Omental fat pad (tissue), 4 donors: ENCODE measurements around the gene DTX1. TPM values are rescaled to one million over a fixed set of nuclear protein-coding genes. Genes with fewer than 3 reads are reported as not detected.

Experiments used
- ATAC-seq: fragments of 150-250 bp; one replicate; pipeline ENCODE4 v1.9.1; 2016; ENCODE audit warnings: mild to moderate bottlenecking, moderate library complexity; ENCODE audit not compliant: low FRiP score
- DNase-seq: peaks from one replicate; pipeline ENCODE4 v3.0.0-alpha.2; 2019; ENCODE audit warnings: low spot score
- CTCF ChIP-seq, 3 donors: fragments of 450-650 bp; IDR thresholded peaks; one replicate each; pipeline ENCODE4 v1.5.1; 2016 to 2017; ENCODE audit warnings: antibody characterized with exemption in 3 of 3, mild to moderate bottlenecking in 3 of 3, moderate library complexity in 2 of 3
- total RNA-seq, 4 donors: library from RNA; depleted of rRNA; stranded (reverse); fragments of >200 nt; gene quantifications; one replicate each; pipeline ENCODE4 v1.1.0, GENCODE V29; 2016

The DTX1 gene
- total RNA-seq, 4 donors from 2014 or later: 30.1 to 80.9 (median 35.5) TPM

- no peak for ATAC-seq
- no peak for TF ChIP-seq CTCF (IDR thresholded peaks at IDR 0.05)
These were observed 87.4 kb downstream of the DTX1 start for GRCh38 chr12:113143959-113144358.

DNA sequence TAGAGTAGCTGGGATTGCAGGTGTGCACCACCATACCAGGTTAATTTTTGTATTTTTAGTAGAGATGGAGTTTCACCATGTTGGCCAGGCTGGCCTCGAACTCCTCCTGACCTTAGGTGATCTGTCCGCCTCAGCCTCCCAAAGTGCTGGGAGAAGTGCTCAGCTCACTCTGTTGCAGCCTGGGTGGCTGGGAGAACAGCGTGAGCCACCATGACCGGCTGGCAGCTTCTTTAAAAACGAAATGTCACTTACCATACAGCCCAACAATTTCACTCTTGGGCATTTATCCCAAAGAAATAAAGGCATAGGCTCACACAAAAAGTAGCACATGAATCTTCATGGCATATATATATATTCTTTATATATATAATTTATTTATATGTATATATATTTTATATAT, 88.3 kb downstream of the DTX1 start:
- ATAC-seq: no peak

More at GRCh38 chr12:113143959-113144358, 87.4 kb downstream of the DTX1 start:
- DNase-seq: no peak

DNA sequence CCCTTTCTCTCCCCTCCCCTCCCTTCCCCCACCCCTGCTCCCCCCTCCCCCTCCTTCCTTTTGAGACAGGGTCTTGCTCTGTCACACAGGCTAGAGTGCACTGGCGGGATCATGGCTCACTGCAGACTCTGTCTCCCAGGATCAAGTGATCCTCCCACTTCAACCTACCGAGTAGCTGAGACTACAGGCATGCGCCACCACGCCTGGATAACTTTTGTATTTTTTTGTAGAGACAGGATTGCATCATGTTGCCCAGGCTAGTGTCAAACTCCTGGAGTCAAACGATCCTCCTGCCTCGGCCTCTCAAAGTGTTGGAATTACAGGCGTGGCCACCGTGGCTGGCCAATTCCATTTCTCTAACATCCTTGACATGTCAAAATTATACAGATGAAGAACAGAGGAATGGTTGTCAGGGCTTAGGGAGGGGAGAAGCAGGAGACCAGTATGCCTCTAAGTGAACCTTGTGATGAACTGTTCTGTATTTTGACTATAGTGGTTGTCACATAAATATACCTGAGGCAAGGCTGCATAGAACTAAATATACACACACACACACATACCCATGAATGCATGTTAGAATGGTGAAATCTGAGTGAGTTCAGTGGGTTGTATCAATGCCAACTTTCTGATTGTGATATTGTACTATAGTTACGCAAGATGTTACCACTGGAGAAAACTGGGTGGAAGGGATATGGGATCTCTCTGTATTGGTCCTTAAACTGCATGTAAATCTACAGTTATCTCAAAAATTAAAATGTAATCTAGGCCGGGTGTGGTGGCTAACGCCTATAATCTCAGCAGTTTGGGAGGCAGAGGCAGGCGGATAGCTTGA, 89.4 kb downstream of the DTX1 start:
- TF ChIP-seq CTCF (IDR thresholded peaks at IDR 0.05): no peak
- DNase-seq: no peak
- ATAC-seq: peak; percentile 12

More for the DNA sequence above, 88.3 kb downstream of the DTX1 start:
- no peak for TF ChIP-seq CTCF (IDR thresholded peaks at IDR 0.05)
- DNase-seq: no peak

DNA sequence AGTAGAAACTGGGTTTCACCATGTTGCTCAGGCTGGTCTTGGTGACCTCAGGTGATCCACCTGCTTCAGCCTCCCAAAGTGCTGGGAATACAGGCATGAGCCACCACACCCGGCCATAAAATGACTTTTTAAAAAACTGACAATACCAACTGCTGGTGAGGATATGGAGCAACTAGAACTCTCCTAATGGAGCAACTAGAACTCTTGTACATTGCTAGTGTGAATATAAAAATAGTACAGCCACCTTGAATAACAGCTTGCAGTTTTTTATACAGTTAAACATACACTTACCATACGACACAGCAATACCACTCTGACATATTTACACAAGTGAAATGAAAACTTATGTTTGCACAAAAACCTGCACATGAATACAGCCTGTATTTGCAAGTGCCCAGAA, 90.5 kb downstream of the DTX1 start:
- DNase-seq (no peak), ATAC-seq (no peak)
- TF ChIP-seq CTCF (IDR thresholded peaks at IDR 0.05): no peak

Other genes with a start within 250 kb of the DTX1 start
- gene OAS1, start 149.8 kb upstream of the DTX1 start, total RNA-seq: 100 to 1,000 TPM in 1 of 4 donors, 10 to 100 TPM in 3; 22.8 to 111 (median 29.1) TPM
- gene OAS3, start 118.3 kb upstream of the DTX1 start, total RNA-seq: 10 to 100 TPM in 3 of 4 donors, 1 to 10 TPM in 1; 5.8 to 46.3 (median 17.7) TPM
- 10 to 100 TPM in 3 of 4 donors, 1 to 10 TPM in 1; 8.2 to 41.9 (median 13.2) TPM for gene OAS2, start 78.2 kb upstream of the DTX1 start, total RNA-seq
- not detected for gene RASAL1, start 79.0 kb downstream of the DTX1 start, total RNA-seq
- gene CFAP73, start 93.0 kb downstream of the DTX1 start, total RNA-seq: not detected
- gene DDX54, start 128.7 kb downstream of the DTX1 start, total RNA-seq: 10 to 100 TPM; 42.4 to 67.0 (median 51.8) TPM
- gene RITA1, start 129.0 kb downstream of the DTX1 start, total RNA-seq: 10 to 100 TPM in 3 of 4 donors, 1 to 10 TPM in 1; 7.9 to 14.3 (median 11.5) TPM
- gene TPCN1, start 164.7 kb downstream of the DTX1 start, total RNA-seq: 10 to 100 TPM; 29.4 to 52.0 (median 33.5) TPM